ENCODE results near the gene FIGLA.

- TF ChIP-seq USF2 (CRISPR knock-in tag; IDR thresholded peaks at IDR 0.05), result no peak
- TF ChIP-seq ATF2 (CRISPR knock-in tag; IDR thresholded peaks at IDR 0.05; ENCODE audit: borderline replicate concordance, low read depth), result no peak
- no peak for TF ChIP-seq SMAD4 (CRISPR knock-in tag; IDR thresholded peaks at IDR 0.05)
- no peak for TF ChIP-seq ZBTB43 (CRISPR knock-in tag; IDR thresholded peaks at IDR 0.05)
- no peak for TF ChIP-seq CTCF (IDR thresholded peaks at IDR 0.05)
- no peak for TF ChIP-seq ATF1 (CRISPR knock-in tag; IDR thresholded peaks at IDR 0.05)
- TF ChIP-seq ZNF121 (CRISPR knock-in tag; IDR thresholded peaks at IDR 0.05), result no peak
- no peak for TF ChIP-seq FOXJ3 (CRISPR knock-in tag; IDR thresholded peaks at IDR 0.05; ENCODE audit: borderline replicate concordance)
- TF ChIP-seq SOX15 (CRISPR knock-in tag; IDR thresholded peaks at IDR 0.05), result no peak
- TF ChIP-seq ZNF423 (CRISPR knock-in tag; IDR thresholded peaks at IDR 0.05), result no peak
- TF ChIP-seq ATF3 (CRISPR knock-in tag; conservative IDR thresholded peaks at IDR 0.05), result no peak
- no peak for TF ChIP-seq CREB1 (CRISPR knock-in tag; IDR thresholded peaks at IDR 0.05)
Observed at GRCh38 chr2:70799706-70800105, 9.3 kb upstream of the FIGLA start.

All from WTC11 (cell line).